ENCODE results near the gene PLK2. TPM values are rescaled to one million over a fixed set of nuclear protein-coding genes. Genes with fewer than 3 reads are reported as not detected.

PLK2 gene
- total RNA-seq, 2 donors from 2014 or later, result 60.1 to 69.4 TPM

DNA sequence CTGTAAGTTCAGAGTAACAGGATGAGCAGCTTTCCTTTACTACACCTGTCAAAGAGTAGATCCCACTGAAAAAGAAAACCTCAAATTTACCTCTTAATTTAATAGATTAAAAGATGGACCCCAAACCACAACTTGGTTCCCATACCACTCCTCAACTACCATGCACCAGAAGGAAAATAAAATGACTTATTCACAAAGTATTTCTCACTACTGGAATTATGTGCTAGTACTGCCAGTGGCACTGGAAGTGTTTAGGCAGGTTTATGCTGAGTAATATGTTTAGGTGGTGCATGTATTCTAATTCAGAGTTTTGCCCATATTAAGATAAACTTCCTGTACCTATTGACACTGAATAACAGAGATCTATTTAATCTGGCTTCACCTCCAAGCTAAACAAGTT is 6.6 kb downstream of the PLK2 start:
- Histone ChIP-seq H3K36me3 (no peaks in the 10 kb centered on the region), H3K4me3 (no peak overlapping the region), H3K4me1 (replicated peaks) (no peaks in the 10 kb centered on the region), H3K9me3 (no peaks in the 10 kb centered on the region), H3K27ac (no peak overlapping the region), H3K27me3 (replicated peaks; ENCODE audit: insufficient read depth) (no peaks in the 10 kb centered on the region)
- DNase-seq (ENCODE audit: low spot score), result no peak
- TF ChIP-seq, protein P1, sequence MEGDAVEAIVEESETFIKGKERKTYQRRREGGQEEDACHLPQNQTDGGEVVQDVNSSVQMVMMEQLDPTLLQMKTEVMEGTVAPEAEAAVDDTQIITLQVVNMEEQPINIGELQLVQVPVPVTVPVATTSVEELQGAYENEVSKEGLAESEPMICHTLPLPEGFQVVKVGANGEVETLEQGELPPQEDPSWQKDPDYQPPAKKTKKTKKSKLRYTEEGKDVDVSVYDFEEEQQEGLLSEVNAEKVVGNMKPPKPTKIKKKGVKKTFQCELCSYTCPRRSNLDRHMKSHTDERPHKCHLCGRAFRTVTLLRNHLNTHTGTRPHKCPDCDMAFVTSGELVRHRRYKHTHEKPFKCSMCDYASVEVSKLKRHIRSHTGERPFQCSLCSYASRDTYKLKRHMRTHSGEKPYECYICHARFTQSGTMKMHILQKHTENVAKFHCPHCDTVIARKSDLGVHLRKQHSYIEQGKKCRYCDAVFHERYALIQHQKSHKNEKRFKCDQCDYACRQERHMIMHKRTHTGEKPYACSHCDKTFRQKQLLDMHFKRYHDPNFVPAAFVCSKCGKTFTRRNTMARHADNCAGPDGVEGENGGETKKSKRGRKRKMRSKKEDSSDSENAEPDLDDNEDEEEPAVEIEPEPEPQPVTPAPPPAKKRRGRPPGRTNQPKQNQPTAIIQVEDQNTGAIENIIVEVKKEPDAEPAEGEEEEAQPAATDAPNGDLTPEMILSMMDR (IDR thresholded peaks at IDR 0.05), result no peak
- TF ChIP-seq POLR2A (IDR thresholded peaks at IDR 0.05), result no peak
- TF ChIP-seq POLR2AphosphoS5 (IDR thresholded peaks at IDR 0.05), result no peak
- intact Hi-C loops (cut with DNase I), result no loop called here

- DNase-seq (ENCODE audit: low spot score), result no peak
- Histone ChIP-seq H3K27ac (no peak overlapping the region), H3K36me3 (no peaks in the 10 kb centered on the region), H3K4me3 (no peak overlapping the region), H3K9me3 (no peaks in the 10 kb centered on the region), H3K27me3 (replicated peaks; ENCODE audit: insufficient read depth) (no peaks in the 10 kb centered on the region), H3K4me1 (replicated peaks) (no peaks in the 10 kb centered on the region)
- intact Hi-C loops (cut with DNase I), result no loop called here
- TF ChIP-seq, protein P1 (IDR thresholded peaks at IDR 0.05), result no peak
- TF ChIP-seq POLR2AphosphoS5 (IDR thresholded peaks at IDR 0.05) (no peak), POLR2A (IDR thresholded peaks at IDR 0.05) (no peak)
- WGBS, result 66% methylated on average over 3 of the region's 3 CpGs
Observed at GRCh38 chr5:58452566-58453258, 7.2 kb downstream of the PLK2 start.

- TF ChIP-seq POLR2A (IDR thresholded peaks at IDR 0.05) (no peak), POLR2AphosphoS5 (IDR thresholded peaks at IDR 0.05) (no peak)
- TF ChIP-seq, protein P1 (IDR thresholded peaks at IDR 0.05), result no peak
- no peak overlapping the region for H3K27ac ChIP-seq
- DNase-seq (ENCODE audit: low spot score), result no peak
- H3K4me1 ChIP-seq (replicated peaks), result no peaks in the 10 kb centered on the region
- 81% methylated on average over 8 of the region's 8 CpGs for WGBS
- H3K27me3 ChIP-seq (replicated peaks; ENCODE audit: insufficient read depth), result no peaks in the 10 kb centered on the region
- intact Hi-C loops (cut with DNase I), result no loop called here
- H3K4me3 ChIP-seq, result no peak overlapping the region
- H3K9me3 ChIP-seq, result no peaks in the 10 kb centered on the region
- H3K36me3 ChIP-seq, result no peaks in the 10 kb centered on the region
Observed at GRCh38 chr5:58451732-58452565, 7.9 kb downstream of the PLK2 start.

DNA sequence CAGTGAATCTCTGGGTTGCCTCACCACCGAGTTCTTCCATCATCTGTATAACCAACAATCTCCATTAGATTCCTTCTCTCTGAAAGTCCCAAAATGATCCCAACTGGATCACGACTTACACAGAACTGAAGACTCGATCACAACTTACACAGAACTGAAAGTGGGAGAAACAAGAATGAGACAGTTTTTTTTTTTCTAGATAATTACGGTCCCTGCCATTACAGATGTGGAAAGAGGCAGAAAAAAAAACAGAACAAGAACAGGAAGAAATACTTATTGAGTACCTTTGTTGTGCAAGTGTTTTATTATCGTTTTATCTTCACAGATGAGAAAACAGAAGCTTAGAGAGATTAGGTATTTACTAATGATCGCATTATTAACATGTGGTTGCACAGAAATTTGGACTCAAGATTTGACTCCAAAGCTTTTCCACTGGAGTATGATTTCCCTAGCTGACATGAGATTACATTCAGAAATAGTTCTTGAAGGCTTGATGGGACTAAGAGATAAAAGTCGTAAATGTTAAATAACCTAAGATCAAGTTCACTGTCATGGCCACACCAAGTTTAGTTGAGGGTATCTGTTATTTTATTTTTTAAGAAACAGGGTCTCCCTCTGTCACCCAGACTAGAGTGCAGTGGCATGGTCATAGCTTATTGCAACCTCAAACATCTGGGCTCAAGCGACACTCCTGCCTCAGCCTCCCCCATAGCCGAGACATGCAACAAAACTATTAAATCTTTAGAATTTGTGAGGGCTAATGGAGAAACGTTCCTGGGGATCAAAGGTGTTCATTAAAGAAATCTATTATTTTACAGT is 8.9 kb downstream of the PLK2 start:
- no peak overlapping the region for H3K4me3 ChIP-seq
- H3K27ac ChIP-seq, result no peak overlapping the region
- no peaks in the 10 kb centered on the region for H3K36me3 ChIP-seq
- no peaks in the 10 kb centered on the region for H3K9me3 ChIP-seq
- DNase-seq (ENCODE audit: low spot score), result no peak
- H3K4me1 ChIP-seq (replicated peaks), result no peaks in the 10 kb centered on the region
- intact Hi-C loops (cut with DNase I), result no loop called here
- 74% methylated on average over 10 of the region's 10 CpGs for WGBS
- TF ChIP-seq POLR2A (IDR thresholded peaks at IDR 0.05), result no peak
- no peaks in the 10 kb centered on the region for H3K27me3 ChIP-seq (replicated peaks; ENCODE audit: insufficient read depth)

- H3K9me3 ChIP-seq, result no peaks in the 10 kb centered on the region
- TF ChIP-seq, protein P1 (IDR thresholded peaks at IDR 0.05), result no peak
- H3K4me1 ChIP-seq (replicated peaks), result no peaks in the 10 kb centered on the region
Observed at GRCh38 chr5:58450018-58450417, 9.9 kb downstream of the PLK2 start.

More at GRCh38 chr5:58450018-58450417, 9.9 kb downstream of the PLK2 start:
- H3K36me3 ChIP-seq, result no peaks in the 10 kb centered on the region
- no peaks in the 10 kb centered on the region for H3K27me3 ChIP-seq (replicated peaks; ENCODE audit: insufficient read depth)
- 85% methylated on average over 3 of the region's 3 CpGs for WGBS
- intact Hi-C loops (cut with DNase I), result no loop called here
- DNase-seq (ENCODE audit: low spot score), result no peak
- H3K27ac ChIP-seq, result no peak overlapping the region
- no peak overlapping the region for H3K4me3 ChIP-seq

Data from prostate gland (tissue), 2 donors.